B cell (primary cell): ENCODE measurements around the gene DIS3L2.

ENCODE experiments used
- EZH2 ChIP-seq: IDR thresholded peaks from 2 replicates; pipeline ENCODE4 v1.6.1; 2012; ENCODE audit warnings: borderline replicate concordance, low read depth, mild to moderate bottlenecking, moderate library complexity, low read length; ENCODE audit not compliant: insufficient read depth, poor library complexity, severe bottlenecking
- TF ChIP-seq, protein P1 (sequence below): fragments of 200-600 bp; IDR thresholded peaks from one replicate; pipeline ENCODE4 v1.8.0; 2022; ENCODE audit warnings: antibody characterized with exemption, mild to moderate bottlenecking

DNA sequence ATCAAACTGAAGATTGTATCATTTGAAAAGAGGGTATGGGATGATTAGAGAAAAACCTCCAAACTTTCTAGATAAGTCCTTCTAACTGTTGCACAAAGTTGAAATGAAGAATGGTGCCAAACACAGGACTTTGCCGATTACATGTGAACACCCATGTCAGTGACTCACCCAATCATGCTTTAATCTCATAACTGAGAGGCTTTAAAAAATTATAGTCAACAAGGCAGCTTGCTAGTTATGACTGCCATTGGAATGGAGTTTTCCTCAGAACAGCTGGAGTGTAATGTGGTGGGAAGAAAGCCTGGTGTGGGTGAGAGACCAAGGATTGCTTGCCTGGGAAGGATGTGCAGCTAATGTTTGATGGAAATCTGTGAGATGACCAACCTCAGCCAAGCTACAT is 318.8 kb downstream of the DIS3L2 start:
- no peak for TF ChIP-seq EZH2
- TF ChIP-seq, protein P1, sequence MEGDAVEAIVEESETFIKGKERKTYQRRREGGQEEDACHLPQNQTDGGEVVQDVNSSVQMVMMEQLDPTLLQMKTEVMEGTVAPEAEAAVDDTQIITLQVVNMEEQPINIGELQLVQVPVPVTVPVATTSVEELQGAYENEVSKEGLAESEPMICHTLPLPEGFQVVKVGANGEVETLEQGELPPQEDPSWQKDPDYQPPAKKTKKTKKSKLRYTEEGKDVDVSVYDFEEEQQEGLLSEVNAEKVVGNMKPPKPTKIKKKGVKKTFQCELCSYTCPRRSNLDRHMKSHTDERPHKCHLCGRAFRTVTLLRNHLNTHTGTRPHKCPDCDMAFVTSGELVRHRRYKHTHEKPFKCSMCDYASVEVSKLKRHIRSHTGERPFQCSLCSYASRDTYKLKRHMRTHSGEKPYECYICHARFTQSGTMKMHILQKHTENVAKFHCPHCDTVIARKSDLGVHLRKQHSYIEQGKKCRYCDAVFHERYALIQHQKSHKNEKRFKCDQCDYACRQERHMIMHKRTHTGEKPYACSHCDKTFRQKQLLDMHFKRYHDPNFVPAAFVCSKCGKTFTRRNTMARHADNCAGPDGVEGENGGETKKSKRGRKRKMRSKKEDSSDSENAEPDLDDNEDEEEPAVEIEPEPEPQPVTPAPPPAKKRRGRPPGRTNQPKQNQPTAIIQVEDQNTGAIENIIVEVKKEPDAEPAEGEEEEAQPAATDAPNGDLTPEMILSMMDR: no peak
